GM12865 (cell line): ENCODE results near the gene EYA4.

ENCODE experiments used
- DNase-seq: peaks from one replicate; pipeline ENCODE4 v3.0.0; 2010; ENCODE audit warnings: low read depth
- H3K4me3 ChIP-seq: 2 replicates; pipeline ENCODE4 v1.5.1; 2011; ENCODE audit warnings: mild to moderate bottlenecking, low read depth, low read length, control low read depth
- TF ChIP-seq, protein P1 (sequence below): IDR thresholded peaks from 2 replicates; pipeline ENCODE4 v1.5.1; 2011; ENCODE audit warnings: low read length, control low read depth, low read depth, inconsistent platforms; ENCODE audit not compliant: insufficient read depth; ENCODE audit errors: missing control alignments

EYA4 gene

DNA sequence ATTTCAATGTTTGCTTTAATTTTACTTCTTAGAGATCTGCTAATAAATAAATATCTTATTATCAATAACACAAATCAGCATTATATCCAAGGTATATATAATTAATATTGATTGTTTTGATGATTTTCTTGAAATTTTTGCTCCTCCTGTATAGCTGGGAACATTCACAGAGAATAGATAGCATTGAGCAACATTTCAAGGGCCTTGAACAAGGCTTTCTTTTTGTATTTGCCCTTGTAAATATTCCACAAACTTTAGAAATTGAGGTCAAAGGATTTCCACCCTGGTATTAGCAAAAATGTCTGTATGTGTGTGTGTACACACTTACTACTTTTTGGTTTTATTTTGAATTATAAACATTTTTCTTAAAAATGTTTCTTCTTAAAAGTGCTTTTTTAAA is 205.6 kb downstream of the EYA4 start:
- DNase-seq: no peak
- TF ChIP-seq, protein P1, sequence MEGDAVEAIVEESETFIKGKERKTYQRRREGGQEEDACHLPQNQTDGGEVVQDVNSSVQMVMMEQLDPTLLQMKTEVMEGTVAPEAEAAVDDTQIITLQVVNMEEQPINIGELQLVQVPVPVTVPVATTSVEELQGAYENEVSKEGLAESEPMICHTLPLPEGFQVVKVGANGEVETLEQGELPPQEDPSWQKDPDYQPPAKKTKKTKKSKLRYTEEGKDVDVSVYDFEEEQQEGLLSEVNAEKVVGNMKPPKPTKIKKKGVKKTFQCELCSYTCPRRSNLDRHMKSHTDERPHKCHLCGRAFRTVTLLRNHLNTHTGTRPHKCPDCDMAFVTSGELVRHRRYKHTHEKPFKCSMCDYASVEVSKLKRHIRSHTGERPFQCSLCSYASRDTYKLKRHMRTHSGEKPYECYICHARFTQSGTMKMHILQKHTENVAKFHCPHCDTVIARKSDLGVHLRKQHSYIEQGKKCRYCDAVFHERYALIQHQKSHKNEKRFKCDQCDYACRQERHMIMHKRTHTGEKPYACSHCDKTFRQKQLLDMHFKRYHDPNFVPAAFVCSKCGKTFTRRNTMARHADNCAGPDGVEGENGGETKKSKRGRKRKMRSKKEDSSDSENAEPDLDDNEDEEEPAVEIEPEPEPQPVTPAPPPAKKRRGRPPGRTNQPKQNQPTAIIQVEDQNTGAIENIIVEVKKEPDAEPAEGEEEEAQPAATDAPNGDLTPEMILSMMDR: no peak
- no peak overlapping the region for H3K4me3 ChIP-seq

DNA sequence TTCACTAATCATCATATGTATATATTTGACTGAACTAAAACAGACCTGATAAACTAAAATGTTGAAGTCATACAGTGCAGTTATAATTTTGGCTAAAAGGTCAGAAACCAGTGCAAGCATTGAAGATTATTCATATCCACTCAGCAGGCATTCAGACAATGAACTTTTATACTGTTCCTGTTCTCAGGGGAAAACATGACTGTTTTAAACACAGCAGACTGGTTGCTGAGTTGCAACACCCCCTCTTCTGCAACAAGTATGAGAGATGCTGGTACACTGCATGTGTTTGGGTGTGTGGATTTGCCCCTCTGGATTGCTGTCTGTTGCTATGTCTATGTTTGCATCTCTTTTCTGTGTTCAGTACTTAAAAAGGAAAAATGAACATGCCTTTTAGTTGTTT is 206.8 kb downstream of the EYA4 start:
- H3K4me3 ChIP-seq: no peak overlapping the region
- TF ChIP-seq, protein P1: no peak
- no peak for DNase-seq

- H3K4me3 ChIP-seq: no peak overlapping the region
- TF ChIP-seq, protein P1: no peak
- no peak for DNase-seq
These were observed 215.3 kb downstream of the EYA4 start for GRCh38 chr6:133456439-133456838.

- no peak overlapping the region for H3K4me3 ChIP-seq
- TF ChIP-seq, protein P1: no peak
- no peak for DNase-seq
These were observed 215.8 kb downstream of the EYA4 start for GRCh38 chr6:133456944-133457343.

- no peak for DNase-seq
- no peak overlapping the region for H3K4me3 ChIP-seq
- TF ChIP-seq, protein P1: no peak
These were observed 218.9 kb downstream of the EYA4 start for GRCh38 chr6:133460101-133460500.

DNA sequence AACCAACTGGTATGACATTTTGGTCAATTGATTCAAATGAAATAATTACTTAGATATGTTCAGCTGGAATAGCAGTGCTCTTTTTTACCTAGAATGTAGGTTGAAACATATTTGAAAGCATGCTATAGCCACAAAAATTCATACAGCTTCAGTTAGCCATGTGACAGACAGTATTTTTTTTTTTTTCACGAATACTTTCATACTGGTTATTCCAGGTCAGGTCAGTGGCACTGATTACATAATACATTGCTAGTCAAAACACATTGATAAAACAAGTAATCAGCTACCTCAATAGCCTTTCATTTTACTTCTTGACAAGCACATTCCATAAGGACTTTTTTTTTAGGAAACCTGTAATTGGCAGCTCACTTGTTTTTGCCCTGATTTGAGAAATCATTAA is 222.6 kb downstream of the EYA4 start:
- no peak for DNase-seq
- TF ChIP-seq, protein P1: no peak
- no peak overlapping the region for H3K4me3 ChIP-seq

- H3K4me3 ChIP-seq: no peak overlapping the region
- DNase-seq: no peak
- TF ChIP-seq, protein P1: no peak
These were observed 225.5 kb downstream of the EYA4 start for GRCh38 chr6:133466680-133467079.
